SK-N-SH (cell line): ENCODE data around the gene TMEM114. TPM values are rescaled to one million over a fixed set of nuclear protein-coding genes. Genes with fewer than 3 reads are reported as not detected.

ENCODE experiments used
- CTCF ChIA-PET: fragments of 300-600, 350-600 bp; formaldehyde crosslinking; extraction: SDS; loops from one replicate; lab custom pipeline; 2021; lab: Yijun Ruan, JAX
- POLR2A ChIA-PET: fragments of 350-600 bp; sonication (Branson Sonifier 250); formaldehyde crosslinking; extraction: SDS; loops from one replicate; lab custom pipeline; 2020; ENCODE audit warnings: antibody characterized with exemption, inconsistent platforms; lab: Yijun Ruan, JAX
- DNase-seq: peaks from one replicate; pipeline ENCODE4 v3.0.0; 2012
- H2AFZ ChIP-seq: fragments of 200-600 bp; sonication (generic); 2 replicates; pipeline ENCODE4 v1.8.1; 2016; ENCODE audit warnings: antibody characterized with exemption, mild to moderate bottlenecking, low read depth
- H3F3A ChIP-seq: fragments of 200-600 bp; sonication (generic); replicated peaks from 2 replicates; pipeline ENCODE3; 2016; ENCODE audit warnings: antibody characterized with exemption, mild to moderate bottlenecking; ENCODE audit not compliant: insufficient read depth
- H3K27ac ChIP-seq, 2 experiments: fragments of 200-500 bp in 1 of 2; fragments of 200-600 bp in 1 of 2; sonication (Bioruptor generic) in 1 of 2; sonication (generic), shearing (Covaris generic) in 1 of 2; 2 replicates each; pipeline versions ENCODE4 v1.5.1 to v1.6.1; 2014 to 2016; ENCODE audit warnings: low read depth in 2 of 2, inconsistent platforms in 1 of 2, low read length in 1 of 2, mild to moderate bottlenecking in 1 of 2, mixed read lengths in 1 of 2
- H3K27me3 ChIP-seq: fragments of 200-600 bp; sonication (generic), shearing (Covaris generic); 2 replicates; pipeline ENCODE4 v1.6.1; 2016; ENCODE audit warnings: mixed run types; ENCODE audit not compliant: insufficient read depth
- H3K36me3 ChIP-seq, 2 experiments: fragments of 200-500 bp in 1 of 2; fragments of 200-600 bp in 1 of 2; sonication (Bioruptor generic) in 1 of 2; sonication (generic) in 1 of 2; replicated peaks in 1 of 2; 2 replicates each; pipeline versions ENCODE3 to v1.5.1; 2014 to 2016; ENCODE audit warnings: low read length in 1 of 2, mild to moderate bottlenecking in 1 of 2; ENCODE audit not compliant: insufficient read depth in 2 of 2, control insufficient read depth in 1 of 2
- H3K4me1 ChIP-seq, 2 experiments: fragments of 200-500 bp in 1 of 2; fragments of 200-600 bp in 1 of 2; sonication (Bioruptor generic) in 1 of 2; sonication (generic), shearing (Covaris generic) in 1 of 2; 2 replicates each; pipeline versions ENCODE4 v1.5.1 to v1.6.1; 2014 to 2016; ENCODE audit warnings: low read depth in 1 of 2, low read length in 1 of 2, mixed run types in 1 of 2; ENCODE audit not compliant: insufficient read depth in 2 of 2, control insufficient read depth in 1 of 2
- H3K4me2 ChIP-seq: fragments of 200-600 bp; sonication (generic), shearing (Covaris generic); 2 replicates; pipeline ENCODE4 v1.6.1; 2017; ENCODE audit warnings: mixed run types
- H3K4me3 ChIP-seq, 2 experiments: fragments of 200-500 bp in 1 of 2; fragments of 200-600 bp in 1 of 2; sonication (Bioruptor generic) in 1 of 2; sonication (generic), shearing (Covaris generic) in 1 of 2; 2 replicates each; pipeline versions ENCODE4 v1.5.1 to v1.8.1; 2014 to 2016; ENCODE audit warnings: low read depth in 2 of 2, inconsistent platforms in 1 of 2, low read length in 1 of 2, mild to moderate bottlenecking in 1 of 2, mixed read lengths in 1 of 2, moderate library complexity in 1 of 2
- H3K79me2 ChIP-seq: fragments of 200-600 bp; sonication (generic); 2 replicates; pipeline ENCODE4 v1.8.1; 2017; ENCODE audit warnings: mild to moderate bottlenecking; ENCODE audit not compliant: insufficient read depth
- H3K9ac ChIP-seq: fragments of 200-600 bp; sonication (generic); 2 replicates; pipeline ENCODE4 v1.6.1; 2017; ENCODE audit warnings: mixed run types
- H3K9me2 ChIP-seq: fragments of 200-600 bp; sonication (generic); 2 replicates; pipeline ENCODE4 v1.6.1; 2017; ENCODE audit warnings: mixed run types
- H3K9me3 ChIP-seq: fragments of 200-600 bp; sonication (generic); 2 replicates; pipeline ENCODE4 v1.6.1; 2017; ENCODE audit warnings: mixed run types, mild to moderate bottlenecking, moderate library complexity
- H4K20me1 ChIP-seq: fragments of 200-600 bp; sonication (generic); 2 replicates; pipeline ENCODE4 v1.6.1; 2017; ENCODE audit warnings: mild to moderate bottlenecking, mixed run types; ENCODE audit not compliant: insufficient read depth
- ELF1 ChIP-seq: IDR thresholded peaks from 2 replicates; pipeline ENCODE4 v1.4.0; 2012
- EP300 ChIP-seq, 2 experiments: IDR thresholded peaks; 2 replicates each; pipeline versions ENCODE4 v1.4.0 to v1.6.1; 2012; ENCODE audit warnings: borderline replicate concordance in 1 of 2, low read depth in 1 of 2, low read length in 1 of 2
- FOSL2 ChIP-seq: IDR thresholded peaks from 2 replicates; pipeline ENCODE4 v1.4.0; 2012; ENCODE audit warnings: low read depth, mild to moderate bottlenecking, moderate library complexity, borderline replicate concordance
- FOXJ3 ChIP-seq: sonication (generic); formaldehyde crosslinking; IDR thresholded peaks from 2 replicates; pipeline ENCODE4 v1.5.1; 2020; ENCODE audit warnings: mild to moderate bottlenecking, missing genetic modification reagents
- FOXM1 ChIP-seq: IDR thresholded peaks from 2 replicates; pipeline ENCODE4 v1.4.0; 2012; ENCODE audit warnings: low read depth, mild to moderate bottlenecking
- MEF2A ChIP-seq: IDR thresholded peaks from 2 replicates; pipeline ENCODE4 v1.4.0; 2012; ENCODE audit warnings: low read depth, borderline replicate concordance
- NFIC ChIP-seq: IDR thresholded peaks from 2 replicates; pipeline ENCODE4 v1.4.0; 2012; ENCODE audit warnings: borderline replicate concordance
- REST ChIP-seq: IDR thresholded peaks from 2 replicates; pipeline ENCODE4 v1.6.1; 2012; ENCODE audit warnings: mild to moderate bottlenecking, low read depth, low read length, moderate library complexity
- TAF1 ChIP-seq: IDR thresholded peaks from 2 replicates; pipeline ENCODE4 v1.6.1; 2012; ENCODE audit warnings: low read depth, mild to moderate bottlenecking, low read length, moderate library complexity, borderline replicate concordance
- WGBS: methylation state at CpG from one replicate; pipeline ENCODE4 v1.1.6; 2017; ENCODE audit warnings: low lambda C conversion rate; 5-methylcytosine and 5-hydroxymethylcytosine counted together
- polyA plus RNA-seq, 3 experiments: library from polyadenylated mRNA; depleted of rRNA; stranded (reverse); fragments of >200 nt; gene quantifications; 2 replicates each; pipeline ENCODE4 v1.2.3, GENCODE V29; 2012
- TF ChIP-seq, protein P1 (sequence below): fragments of 200-600 bp; sonication (generic); IDR thresholded peaks from 2 replicates; pipeline ENCODE4 v1.6.1; 2017; ENCODE audit warnings: antibody characterized with exemption, mild to moderate bottlenecking, moderate library complexity
- TF ChIP-seq, protein P2 (sequence below): IDR thresholded peaks from 2 replicates; pipeline ENCODE4 v1.4.0; 2012; ENCODE audit warnings: low read depth, borderline replicate concordance
- TF ChIP-seq, protein P3 (sequence below): fragments of 150-350 bp; IDR thresholded peaks from 2 replicates; pipeline ENCODE4 v1.6.1; 2017; ENCODE audit warnings: antibody characterized with exemption, low read length, low read depth, borderline replicate concordance

The TMEM114 gene
- polyA plus RNA-seq, 1 of the 3 experiments (the other 2 are of a cell fraction) = not detected

DNA sequence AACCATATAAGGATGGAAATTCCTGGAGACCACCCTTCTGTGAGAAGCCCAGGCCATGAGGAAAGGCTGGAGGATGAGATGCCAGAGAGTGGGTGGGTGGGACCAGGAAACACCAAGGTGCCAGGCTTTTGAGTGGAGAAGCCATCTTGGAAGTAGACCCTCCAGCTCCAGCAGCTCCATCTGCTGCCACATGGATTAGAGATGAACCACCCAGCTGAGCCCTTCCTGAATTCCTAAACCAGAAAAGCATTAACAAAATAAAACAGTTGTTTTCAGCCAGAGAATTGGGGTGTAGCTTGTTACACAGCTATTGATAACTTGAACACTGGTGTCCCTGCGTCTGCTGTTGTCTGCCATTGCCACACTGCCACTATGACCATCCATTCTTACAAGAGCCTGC lies 6.3 kb upstream of the TMEM114 start:
- H3K36me3 ChIP-seq = no peaks in the 10 kb centered on the region
- H3K27ac ChIP-seq = no peak overlapping the region
- no peak overlapping the region for H2AFZ ChIP-seq
- ChIA-PET CTCF (interaction anchor here (1.1 to 1.5 kb wide), 3 partner anchors 10 to 65 kb away, joined by 3 to 4 read pairs (median 4); no protein-coding TSS in a partner anchor), POLR2A (no interaction called here)
- H3K9me2 ChIP-seq = no peaks in the 10 kb centered on the region
- H3K9me3 ChIP-seq = no peaks in the 10 kb centered on the region
- no peak overlapping the region for H3K4me2 ChIP-seq
- WGBS = 33% methylated on average over 1 of the region's 1 CpG
- H3K9ac ChIP-seq = no peak overlapping the region
- no peaks in the 10 kb centered on the region for H3K4me1 ChIP-seq
- no peaks in the 10 kb centered on the region for H3K27me3 ChIP-seq
- no peak overlapping the region for H3K4me3 ChIP-seq
- H3F3A ChIP-seq = no peaks in the 10 kb centered on the region
- no peak for DNase-seq
- no peaks in the 10 kb centered on the region for H3K79me2 ChIP-seq
- TF ChIP-seq, protein P1, sequence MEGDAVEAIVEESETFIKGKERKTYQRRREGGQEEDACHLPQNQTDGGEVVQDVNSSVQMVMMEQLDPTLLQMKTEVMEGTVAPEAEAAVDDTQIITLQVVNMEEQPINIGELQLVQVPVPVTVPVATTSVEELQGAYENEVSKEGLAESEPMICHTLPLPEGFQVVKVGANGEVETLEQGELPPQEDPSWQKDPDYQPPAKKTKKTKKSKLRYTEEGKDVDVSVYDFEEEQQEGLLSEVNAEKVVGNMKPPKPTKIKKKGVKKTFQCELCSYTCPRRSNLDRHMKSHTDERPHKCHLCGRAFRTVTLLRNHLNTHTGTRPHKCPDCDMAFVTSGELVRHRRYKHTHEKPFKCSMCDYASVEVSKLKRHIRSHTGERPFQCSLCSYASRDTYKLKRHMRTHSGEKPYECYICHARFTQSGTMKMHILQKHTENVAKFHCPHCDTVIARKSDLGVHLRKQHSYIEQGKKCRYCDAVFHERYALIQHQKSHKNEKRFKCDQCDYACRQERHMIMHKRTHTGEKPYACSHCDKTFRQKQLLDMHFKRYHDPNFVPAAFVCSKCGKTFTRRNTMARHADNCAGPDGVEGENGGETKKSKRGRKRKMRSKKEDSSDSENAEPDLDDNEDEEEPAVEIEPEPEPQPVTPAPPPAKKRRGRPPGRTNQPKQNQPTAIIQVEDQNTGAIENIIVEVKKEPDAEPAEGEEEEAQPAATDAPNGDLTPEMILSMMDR = no peak
- TF ChIP-seq FOXM1 = no peak
- TF ChIP-seq, protein P2, sequence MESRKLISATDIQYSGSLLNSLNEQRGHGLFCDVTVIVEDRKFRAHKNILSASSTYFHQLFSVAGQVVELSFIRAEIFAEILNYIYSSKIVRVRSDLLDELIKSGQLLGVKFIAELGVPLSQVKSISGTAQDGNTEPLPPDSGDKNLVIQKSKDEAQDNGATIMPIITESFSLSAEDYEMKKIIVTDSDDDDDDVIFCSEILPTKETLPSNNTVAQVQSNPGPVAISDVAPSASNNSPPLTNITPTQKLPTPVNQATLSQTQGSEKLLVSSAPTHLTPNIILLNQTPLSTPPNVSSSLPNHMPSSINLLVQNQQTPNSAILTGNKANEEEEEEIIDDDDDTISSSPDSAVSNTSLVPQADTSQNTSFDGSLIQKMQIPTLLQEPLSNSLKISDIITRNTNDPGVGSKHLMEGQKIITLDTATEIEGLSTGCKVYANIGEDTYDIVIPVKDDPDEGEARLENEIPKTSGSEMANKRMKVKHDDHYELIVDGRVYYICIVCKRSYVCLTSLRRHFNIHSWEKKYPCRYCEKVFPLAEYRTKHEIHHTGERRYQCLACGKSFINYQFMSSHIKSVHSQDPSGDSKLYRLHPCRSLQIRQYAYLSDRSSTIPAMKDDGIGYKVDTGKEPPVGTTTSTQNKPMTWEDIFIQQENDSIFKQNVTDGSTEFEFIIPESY = no peak
- TF ChIP-seq, protein P3, sequence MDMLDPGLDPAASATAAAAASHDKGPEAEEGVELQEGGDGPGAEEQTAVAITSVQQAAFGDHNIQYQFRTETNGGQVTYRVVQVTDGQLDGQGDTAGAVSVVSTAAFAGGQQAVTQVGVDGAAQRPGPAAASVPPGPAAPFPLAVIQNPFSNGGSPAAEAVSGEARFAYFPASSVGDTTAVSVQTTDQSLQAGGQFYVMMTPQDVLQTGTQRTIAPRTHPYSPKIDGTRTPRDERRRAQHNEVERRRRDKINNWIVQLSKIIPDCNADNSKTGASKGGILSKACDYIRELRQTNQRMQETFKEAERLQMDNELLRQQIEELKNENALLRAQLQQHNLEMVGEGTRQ = no peak
- no peak for TF ChIP-seq REST
- TF ChIP-seq MEF2A = no peak
- no peak for TF ChIP-seq TAF1
- no peak for TF ChIP-seq FOXJ3 (CRISPR knock-in tag)
- TF ChIP-seq ELF1 = no peak
- TF ChIP-seq FOSL2 = no peak
- TF ChIP-seq EP300 (IDR thresholded peaks at IDR 0.05; ENCODE audit: borderline replicate concordance in 1 of 2, low read depth in 1 of 2, low read length in 1 of 2) = no peak
- TF ChIP-seq NFIC = no peak
- no peaks in the 10 kb centered on the region for H4K20me1 ChIP-seq
